Gastroesophageal sphincter (tissue), 3 donors: ENCODE measurements around the gene PRR23E.

Experiments used
- CTCF ChIP-seq, 4 experiments: fragments of 200-600 bp in 2 of 4; fragments of 450-650 bp in 2 of 4; sonication (generic) in 1 of 4; IDR thresholded peaks; one replicate each; pipeline ENCODE4 v1.5.1; 2017 to 2019; ENCODE audit warnings: antibody characterized with exemption in 4 of 4, mild to moderate bottlenecking in 2 of 4, moderate library complexity in 2 of 4
- POLR2A ChIP-seq, 2 donors: fragments of 450-650 bp; IDR thresholded peaks; one replicate each; pipeline ENCODE4 v1.6.1; 2017; ENCODE audit warnings: antibody characterized with exemption in 2 of 2, mild to moderate bottlenecking in 2 of 2, moderate library complexity in 1 of 2
- POLR2AphosphoS5 ChIP-seq: sonication (generic); formaldehyde crosslinking; IDR thresholded peaks from one replicate; pipeline ENCODE4 v1.6.1; 2017; ENCODE audit warnings: antibody characterized with exemption

- TF ChIP-seq POLR2AphosphoS5 (no peak), POLR2A (IDR thresholded peaks at IDR 0.05) (no peak), CTCF (IDR thresholded peaks at IDR 0.05) (no peak)
Measured at GRCh38 chr3:127222163-127222562, 29.2 kb downstream of the PRR23E start.
